C4-2B (cell line): ENCODE measurements around the gene PLEKHA4.

Experiments
- ZFX ChIP-seq: fragments of 450-650 bp; IDR thresholded peaks from 2 replicates; pipeline ENCODE4 v1.6.1; 2017
- TF ChIP-seq, protein P1 (sequence below): fragments of 450-650 bp; conservative IDR thresholded peaks from 2 replicates; pipeline ENCODE4 v1.5.1; 2017; ENCODE audit warnings: mild to moderate bottlenecking

GRCh38 chr19:48799358-48800300 is 68.8 kb downstream of the PLEKHA4 start:
- TF ChIP-seq, protein P1, sequence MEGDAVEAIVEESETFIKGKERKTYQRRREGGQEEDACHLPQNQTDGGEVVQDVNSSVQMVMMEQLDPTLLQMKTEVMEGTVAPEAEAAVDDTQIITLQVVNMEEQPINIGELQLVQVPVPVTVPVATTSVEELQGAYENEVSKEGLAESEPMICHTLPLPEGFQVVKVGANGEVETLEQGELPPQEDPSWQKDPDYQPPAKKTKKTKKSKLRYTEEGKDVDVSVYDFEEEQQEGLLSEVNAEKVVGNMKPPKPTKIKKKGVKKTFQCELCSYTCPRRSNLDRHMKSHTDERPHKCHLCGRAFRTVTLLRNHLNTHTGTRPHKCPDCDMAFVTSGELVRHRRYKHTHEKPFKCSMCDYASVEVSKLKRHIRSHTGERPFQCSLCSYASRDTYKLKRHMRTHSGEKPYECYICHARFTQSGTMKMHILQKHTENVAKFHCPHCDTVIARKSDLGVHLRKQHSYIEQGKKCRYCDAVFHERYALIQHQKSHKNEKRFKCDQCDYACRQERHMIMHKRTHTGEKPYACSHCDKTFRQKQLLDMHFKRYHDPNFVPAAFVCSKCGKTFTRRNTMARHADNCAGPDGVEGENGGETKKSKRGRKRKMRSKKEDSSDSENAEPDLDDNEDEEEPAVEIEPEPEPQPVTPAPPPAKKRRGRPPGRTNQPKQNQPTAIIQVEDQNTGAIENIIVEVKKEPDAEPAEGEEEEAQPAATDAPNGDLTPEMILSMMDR = no peak
- TF ChIP-seq ZFX = no peak
